Activated naive CD8-positive, alpha-beta T cell treated with anti-CD3 and anti-CD28 coated beads, Interleukin-2, amount 10 ng/mL, durations not matched to agents 7 days and 5 days (primary cell): Measurements from ENCODE around the gene STX18. TPM values are rescaled to one million over a fixed set of nuclear protein-coding genes. Genes with fewer than 3 reads are reported as not detected.

Experiments used
- ATAC-seq: fragments of 150-1000 bp; cut with Tn5 transposase; one replicate; pipeline ENCODE4 v1.10.0; 2021; ENCODE audit warnings: low read depth, moderate library complexity
- POLR2A ChIA-PET: fragments of 350-600 bp; sonication (Branson Sonifier 250); formaldehyde crosslinking; loops from one replicate; lab custom pipeline; 2021; ENCODE audit warnings: antibody characterized with exemption; lab: Charles Lee
- DNase-seq: peaks from one replicate; pipeline ENCODE4 v3.0.0; 2021
- H3K27ac Mint-ChIP-seq: one replicate; pipeline ENCODE4 v1.8.0; 2022; ENCODE audit warnings: mild to moderate bottlenecking, mixed read lengths
- H3K27me3 Mint-ChIP-seq: one replicate; pipeline ENCODE4 v1.8.0; 2022; ENCODE audit warnings: mild to moderate bottlenecking, moderate library complexity, mixed read lengths
- H3K36me3 Mint-ChIP-seq: one replicate; pipeline ENCODE4 v1.8.0; 2021; ENCODE audit warnings: mild to moderate bottlenecking, mixed read lengths
- H3K4me1 Mint-ChIP-seq: one replicate; pipeline ENCODE4 v1.8.0; 2021; ENCODE audit warnings: mixed read lengths
- H3K4me3 Mint-ChIP-seq: one replicate; pipeline ENCODE4 v1.8.0; 2022; ENCODE audit warnings: mild to moderate bottlenecking, moderate library complexity, mixed read lengths
- H3K9me3 Mint-ChIP-seq: one replicate; pipeline ENCODE4 v1.8.0; 2021; ENCODE audit warnings: mixed read lengths
- total RNA-seq, 2 experiments: library from RNA; stranded (reverse); gene quantifications; one replicate each; pipeline ENCODE4 v1.2.3, GENCODE V29; 2021

STX18 gene
- total RNA-seq, 2 experiments from 2014 or later, result 26.5 to 27.1 TPM

GRCh38 chr4:4385729-4386295, 156.0 kb downstream of the STX18 start:
- Mint-ChIP-seq H3K4me1 (peaks cover 5% of the 10 kb centered on the region), H3K27ac (no peak overlapping the region), H3K4me3 (peak overlapping the region; percentile 86), H3K27me3 (peaks cover 28% of the 10 kb centered on the region), H3K9me3 (no peaks in the 10 kb centered on the region), H3K36me3 (no peaks in the 10 kb centered on the region)
- ATAC-seq, result no peak
- POLR2A ChIA-PET, result no interaction called here
- no peak for DNase-seq

GRCh38 chr4:4384837-4385236, 157.0 kb downstream of the STX18 start:
- peaks cover 5% of the 10 kb centered on the region for H3K4me1 Mint-ChIP-seq
- ATAC-seq (no peak), DNase-seq (no peak)
- H3K27me3 Mint-ChIP-seq, result peaks cover 30% of the 10 kb centered on the region
- H3K27ac Mint-ChIP-seq, result no peak overlapping the region
- peak overlapping the region; percentile 60 for H3K4me3 Mint-ChIP-seq
- H3K9me3 Mint-ChIP-seq, result no peaks in the 10 kb centered on the region
- H3K36me3 Mint-ChIP-seq, result no peaks in the 10 kb centered on the region
- POLR2A ChIA-PET, result no interaction called here

- ATAC-seq, result no peak
- no peak overlapping the region for H3K4me3 Mint-ChIP-seq
- H3K27ac Mint-ChIP-seq, result no peak overlapping the region
- POLR2A ChIA-PET, result no interaction called here
- H3K36me3 Mint-ChIP-seq, result no peaks in the 10 kb centered on the region
- H3K9me3 Mint-ChIP-seq, result no peaks in the 10 kb centered on the region
- no peak for DNase-seq
- H3K27me3 Mint-ChIP-seq, result peaks cover 27% of the 10 kb centered on the region
- peaks cover 1% of the 10 kb centered on the region for H3K4me1 Mint-ChIP-seq
These were observed 158.8 kb downstream of the STX18 start for GRCh38 chr4:4383085-4383484.

- Mint-ChIP-seq H3K36me3 (no peaks in the 10 kb centered on the region), H3K27ac (no peak overlapping the region), H3K9me3 (peaks cover 2% of the 10 kb centered on the region), H3K4me3 (no peak overlapping the region), H3K4me1 (no peaks in the 10 kb centered on the region), H3K27me3 (peaks cover 26% of the 10 kb centered on the region)
- POLR2A ChIA-PET, result no interaction called here
- DNase-seq (no peak), ATAC-seq (no peak)
These were observed 162.2 kb downstream of the STX18 start for GRCh38 chr4:4379540-4380087.

DNA sequence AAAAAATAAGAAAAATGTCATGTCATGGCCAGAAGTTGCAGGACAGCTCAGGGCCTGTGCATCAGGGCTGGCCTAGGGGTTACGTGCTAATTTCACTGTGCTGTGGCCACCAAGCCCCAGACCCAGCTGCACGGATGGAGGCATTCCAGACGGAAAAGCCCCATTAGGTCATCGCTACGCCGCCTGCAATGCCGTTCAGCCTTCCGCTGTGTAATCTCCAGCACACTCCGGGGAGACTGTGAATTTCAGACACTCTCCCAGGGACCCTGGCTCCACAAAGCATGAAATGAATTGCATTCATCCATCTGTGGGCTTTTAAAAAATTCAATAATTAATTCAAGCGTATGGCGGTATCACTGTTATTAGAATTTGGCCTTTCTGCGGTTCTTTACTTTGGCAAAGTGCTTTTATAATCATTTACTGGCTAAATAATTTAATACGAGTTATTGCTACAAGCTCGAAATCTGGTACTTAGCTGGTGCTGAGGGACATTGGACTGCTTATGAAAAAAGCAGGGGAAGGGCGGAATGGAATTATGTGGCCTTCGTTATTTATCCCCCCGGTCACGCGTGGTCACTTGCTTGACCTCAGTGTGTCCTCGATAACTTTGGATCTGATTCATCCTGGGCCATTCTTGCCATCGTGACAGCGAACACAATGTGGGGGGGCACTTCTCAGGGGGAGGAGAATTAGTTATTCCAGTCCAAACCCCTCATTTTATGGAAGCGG, 164.0 kb downstream of the STX18 start:
- no peak overlapping the region for H3K4me3 Mint-ChIP-seq

DNA sequence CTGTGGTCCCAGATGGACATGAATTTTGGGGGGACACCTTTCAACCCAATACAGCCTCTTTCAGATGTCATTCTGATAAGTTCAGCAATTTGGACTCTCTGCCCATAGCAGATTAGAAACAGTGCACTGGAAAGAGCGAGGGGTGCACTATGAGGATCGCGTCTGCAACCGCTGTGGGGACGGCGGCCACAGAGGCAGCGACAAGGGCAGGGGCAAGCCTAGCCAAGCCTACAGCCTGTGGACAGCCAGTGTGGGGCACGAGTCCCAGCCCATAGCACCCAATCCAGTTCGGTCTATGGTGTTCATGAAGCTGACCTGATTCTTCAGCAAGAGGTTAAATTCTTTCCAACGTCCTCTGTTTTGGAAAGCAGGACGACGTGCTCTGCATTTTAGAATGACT, 164.7 kb downstream of the STX18 start:
- Mint-ChIP-seq H3K36me3 (no peaks in the 10 kb centered on the region), H3K4me3 (no peak overlapping the region), H3K9me3 (peaks cover 6% of the 10 kb centered on the region), H3K27ac (no peak overlapping the region), H3K4me1 (no peaks in the 10 kb centered on the region), H3K27me3 (peaks cover 12% of the 10 kb centered on the region)
- POLR2A ChIA-PET, result no interaction called here
- no peak for DNase-seq
- ATAC-seq, result no peak

More for the DNA sequence above, 164.0 kb downstream of the STX18 start:
- POLR2A ChIA-PET, result no interaction called here
- no peaks in the 10 kb centered on the region for H3K36me3 Mint-ChIP-seq
- no peak overlapping the region for H3K27ac Mint-ChIP-seq
- no peaks in the 10 kb centered on the region for H3K4me1 Mint-ChIP-seq
- ATAC-seq, result no peak
- no peak for DNase-seq
- H3K9me3 Mint-ChIP-seq, result peaks cover 6% of the 10 kb centered on the region
- peaks cover 15% of the 10 kb centered on the region for H3K27me3 Mint-ChIP-seq

GRCh38 chr4:4376074-4376473, 165.8 kb downstream of the STX18 start:
- Mint-ChIP-seq H3K27ac (no peak overlapping the region), H3K27me3 (peaks cover 12% of the 10 kb centered on the region), H3K9me3 (peaks cover 6% of the 10 kb centered on the region), H3K4me1 (no peaks in the 10 kb centered on the region), H3K4me3 (no peak overlapping the region), H3K36me3 (no peaks in the 10 kb centered on the region)
- POLR2A ChIA-PET, result no interaction called here
- no peak for DNase-seq
- no peak for ATAC-seq

GRCh38 chr4:4374388-4375098, 167.3 kb downstream of the STX18 start:
- POLR2A ChIA-PET, result no interaction called here
- H3K27me3 Mint-ChIP-seq, result peaks cover 10% of the 10 kb centered on the region
- peaks cover 6% of the 10 kb centered on the region for H3K9me3 Mint-ChIP-seq
- DNase-seq, result no peak
- H3K27ac Mint-ChIP-seq, result no peak overlapping the region
- no peaks in the 10 kb centered on the region for H3K4me1 Mint-ChIP-seq
- no peak overlapping the region for H3K4me3 Mint-ChIP-seq
- ATAC-seq, result no peak
- H3K36me3 Mint-ChIP-seq, result no peaks in the 10 kb centered on the region

Other genes starting within 250 kb of the STX18 start
- gene NSG1, start 154.9 kb downstream of the STX18 start, total RNA-seq, result 10 to 100 TPM; 39.7 to 46.8 TPM